D721Med (cell line): ENCODE results near the gene YJU2.

Experiments
- DNase-seq: peaks from one replicate; pipeline ENCODE4 v3.0.0; 2011; ENCODE audit warnings: low spot score; ENCODE audit not compliant: insufficient read length
- FAIRE-seq: peaks from 2 replicates; lab custom pipeline; 2011; peaks lifted over from hg19 to GRCh38; lab: Jason Lieb, UNC
- TF ChIP-seq, protein P1 (sequence below): IDR thresholded peaks from 2 replicates; pipeline ENCODE4 v1.5.1; 2012; ENCODE audit warnings: mild to moderate bottlenecking, control low read depth; ENCODE audit not compliant: insufficient read depth; ENCODE audit errors: missing control alignments

YJU2 gene

DNA sequence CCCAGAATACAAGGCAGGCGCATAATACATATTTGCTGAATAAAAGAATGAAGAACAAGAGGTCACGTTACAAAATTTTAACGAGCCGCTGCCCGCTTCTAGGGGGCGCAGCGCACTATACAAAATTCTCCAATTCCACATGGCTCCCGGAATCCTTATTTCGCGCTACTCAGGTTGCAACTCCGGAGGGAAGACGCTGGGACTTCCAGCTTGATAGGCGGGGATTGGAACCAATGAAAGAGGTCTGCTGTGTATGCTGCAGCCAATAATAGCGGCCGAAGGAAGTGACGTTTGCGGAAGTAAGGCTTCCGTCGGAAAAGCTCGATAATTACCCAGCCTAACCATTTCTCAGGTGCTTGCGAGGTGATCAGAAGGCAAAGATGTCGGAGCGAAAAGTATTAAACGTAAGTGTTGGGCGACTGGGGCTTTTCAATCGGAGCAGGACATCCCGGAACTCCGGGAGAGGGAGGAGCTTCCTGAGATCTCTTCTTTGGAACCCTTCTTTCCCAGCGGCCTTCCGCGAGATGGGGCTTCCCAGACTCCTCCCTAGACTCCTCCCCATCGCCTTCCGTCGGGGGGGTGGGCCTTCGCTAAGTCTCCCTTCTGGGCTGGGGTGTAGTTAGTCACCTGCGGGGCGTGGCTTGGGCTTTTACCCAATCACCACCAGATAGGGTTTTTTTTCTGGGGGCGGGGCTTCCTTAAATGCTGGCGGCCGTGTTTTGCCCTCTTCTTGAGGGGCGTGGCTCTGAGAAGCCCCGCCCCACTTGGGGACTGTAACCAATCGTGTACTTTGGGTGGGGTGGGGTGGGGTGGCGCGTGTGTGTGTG lies at the start of gene YJU2:
Gene YJU2 (plus strand): TSS at position 314 of the 827 bp plus-strand sequence. CDS start 67 bp downstream, at position 381.
- DNase-seq = peak; percentile 91
- TF ChIP-seq, protein P1, sequence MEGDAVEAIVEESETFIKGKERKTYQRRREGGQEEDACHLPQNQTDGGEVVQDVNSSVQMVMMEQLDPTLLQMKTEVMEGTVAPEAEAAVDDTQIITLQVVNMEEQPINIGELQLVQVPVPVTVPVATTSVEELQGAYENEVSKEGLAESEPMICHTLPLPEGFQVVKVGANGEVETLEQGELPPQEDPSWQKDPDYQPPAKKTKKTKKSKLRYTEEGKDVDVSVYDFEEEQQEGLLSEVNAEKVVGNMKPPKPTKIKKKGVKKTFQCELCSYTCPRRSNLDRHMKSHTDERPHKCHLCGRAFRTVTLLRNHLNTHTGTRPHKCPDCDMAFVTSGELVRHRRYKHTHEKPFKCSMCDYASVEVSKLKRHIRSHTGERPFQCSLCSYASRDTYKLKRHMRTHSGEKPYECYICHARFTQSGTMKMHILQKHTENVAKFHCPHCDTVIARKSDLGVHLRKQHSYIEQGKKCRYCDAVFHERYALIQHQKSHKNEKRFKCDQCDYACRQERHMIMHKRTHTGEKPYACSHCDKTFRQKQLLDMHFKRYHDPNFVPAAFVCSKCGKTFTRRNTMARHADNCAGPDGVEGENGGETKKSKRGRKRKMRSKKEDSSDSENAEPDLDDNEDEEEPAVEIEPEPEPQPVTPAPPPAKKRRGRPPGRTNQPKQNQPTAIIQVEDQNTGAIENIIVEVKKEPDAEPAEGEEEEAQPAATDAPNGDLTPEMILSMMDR = peak; percentile 67
- FAIRE-seq = no peak

- DNase-seq (no peak), FAIRE-seq (no peak)
- TF ChIP-seq, protein P1 = no peak
Measured at GRCh38 chr19:4197228-4197624, 49.7 kb upstream of the YJU2 start.

- TF ChIP-seq, protein P1 = no peak
- FAIRE-seq (no peak), DNase-seq (peak; percentile 73)
Measured at GRCh38 chr19:4197625-4198466, 49.0 kb upstream of the YJU2 start.

DNA sequence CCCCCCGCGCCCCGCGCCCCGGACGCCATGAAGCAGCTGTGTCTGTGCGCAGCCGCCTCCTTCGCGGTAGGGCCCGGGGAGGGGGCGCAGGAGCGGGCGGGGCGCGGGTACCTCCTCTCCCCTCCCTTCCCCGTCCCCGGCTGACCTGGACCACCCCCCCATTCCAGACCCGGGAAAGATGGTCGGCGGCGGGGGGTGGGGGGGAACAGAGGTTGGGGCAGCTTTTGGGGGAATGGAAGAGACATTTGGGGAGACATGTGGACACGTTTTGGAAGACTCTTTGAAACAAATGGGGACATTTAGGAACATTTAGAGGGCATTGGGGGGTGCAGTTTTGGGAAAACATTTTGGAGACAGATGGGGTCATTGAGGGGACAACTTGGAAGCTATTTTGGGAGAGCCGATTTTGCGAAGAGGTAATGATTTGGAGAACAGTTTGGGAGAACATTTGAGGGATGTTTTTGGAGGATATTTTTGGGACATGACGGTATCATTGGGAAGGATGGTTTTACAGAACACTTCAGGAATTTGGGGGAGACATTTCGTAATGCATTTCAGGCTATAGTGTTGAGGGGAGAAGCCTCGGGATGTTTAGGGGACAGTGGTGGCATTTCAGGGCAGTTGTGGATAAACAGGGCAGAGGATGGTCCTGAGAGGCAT lies 48.3 kb upstream of the YJU2 start:
- FAIRE-seq (no peak), DNase-seq (no peak)
- TF ChIP-seq, protein P1 = no peak

- no peak for FAIRE-seq
Measured at GRCh38 chr19:4199699-4200293, 47.1 kb upstream of the YJU2 start.

GRCh38 chr19:4200940-4201542 lies 45.8 kb upstream of the YJU2 start:
- DNase-seq (peak; percentile 1), FAIRE-seq (no peak)
- TF ChIP-seq, protein P1 = no peak

More at GRCh38 chr19:4199699-4200293, 47.1 kb upstream of the YJU2 start:
- TF ChIP-seq, protein P1 = no peak
- DNase-seq = no peak
